ENCODE measurements around the gene ZDHHC13.

The ZDHHC13 gene, protein sequence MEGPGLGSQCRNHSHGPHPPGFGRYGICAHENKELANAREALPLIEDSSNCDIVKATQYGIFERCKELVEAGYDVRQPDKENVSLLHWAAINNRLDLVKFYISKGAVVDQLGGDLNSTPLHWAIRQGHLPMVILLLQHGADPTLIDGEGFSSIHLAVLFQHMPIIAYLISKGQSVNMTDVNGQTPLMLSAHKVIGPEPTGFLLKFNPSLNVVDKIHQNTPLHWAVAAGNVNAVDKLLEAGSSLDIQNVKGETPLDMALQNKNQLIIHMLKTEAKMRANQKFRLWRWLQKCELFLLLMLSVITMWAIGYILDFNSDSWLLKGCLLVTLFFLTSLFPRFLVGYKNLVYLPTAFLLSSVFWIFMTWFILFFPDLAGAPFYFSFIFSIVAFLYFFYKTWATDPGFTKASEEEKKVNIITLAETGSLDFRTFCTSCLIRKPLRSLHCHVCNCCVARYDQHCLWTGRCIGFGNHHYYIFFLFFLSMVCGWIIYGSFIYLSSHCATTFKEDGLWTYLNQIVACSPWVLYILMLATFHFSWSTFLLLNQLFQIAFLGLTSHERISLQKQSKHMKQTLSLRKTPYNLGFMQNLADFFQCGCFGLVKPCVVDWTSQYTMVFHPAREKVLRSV

DNA sequence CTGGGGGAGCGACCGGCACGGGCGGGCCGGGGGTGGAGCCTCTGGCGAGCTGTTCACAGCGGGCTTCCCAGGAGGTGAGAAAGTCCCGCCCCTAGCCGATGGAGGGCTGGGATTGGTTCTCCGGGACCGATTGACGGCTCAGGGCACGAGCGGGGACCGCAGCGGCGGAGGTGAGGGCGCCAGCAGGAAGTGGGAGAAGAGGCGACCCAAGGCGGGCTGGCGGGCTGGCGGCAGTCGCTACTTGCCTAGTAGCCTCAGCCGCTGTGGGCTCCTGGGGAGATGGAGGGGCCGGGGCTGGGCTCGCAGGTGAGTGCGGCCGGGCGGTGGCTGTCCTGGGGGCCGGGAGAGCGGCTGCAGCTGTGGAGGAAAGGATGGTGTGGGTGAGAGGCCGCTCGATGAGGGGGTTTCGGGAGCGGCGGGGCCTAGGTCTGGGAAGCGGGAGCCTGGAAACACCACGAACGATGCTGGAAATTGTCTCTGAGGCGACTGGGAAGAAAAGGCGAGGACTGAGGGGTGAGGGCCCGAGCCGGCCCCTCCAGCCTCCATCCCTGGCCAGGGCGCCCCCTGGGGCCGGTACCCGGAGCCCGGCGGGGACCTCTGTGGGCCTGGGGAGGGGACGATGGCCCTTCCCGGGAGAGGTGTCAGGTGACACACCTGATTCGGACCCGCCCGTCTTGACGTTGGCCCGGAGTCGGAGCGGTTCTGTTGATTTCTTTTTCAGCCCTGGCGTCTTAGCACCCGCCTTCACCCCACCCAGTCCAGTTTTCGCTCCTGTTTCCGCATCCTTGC, at the start of gene ZDHHC13:
Gene ZDHHC13, plus strand, starts transcription at position 198 of the 789 bp plus-strand sequence. Its CDS starts 82 bp downstream, at position 280.
- DNase-seq (ENCODE audit: low read depth in 3 of 3): peak; percentile 92 to 96 (median 94)

- DNase-seq (ENCODE audit: low read depth in 3 of 3): peak; percentile 4 to 65 (median 22)
Observed at GRCh38 chr11:19071255-19071654, 45.7 kb upstream of the ZDHHC13 start.

DNA sequence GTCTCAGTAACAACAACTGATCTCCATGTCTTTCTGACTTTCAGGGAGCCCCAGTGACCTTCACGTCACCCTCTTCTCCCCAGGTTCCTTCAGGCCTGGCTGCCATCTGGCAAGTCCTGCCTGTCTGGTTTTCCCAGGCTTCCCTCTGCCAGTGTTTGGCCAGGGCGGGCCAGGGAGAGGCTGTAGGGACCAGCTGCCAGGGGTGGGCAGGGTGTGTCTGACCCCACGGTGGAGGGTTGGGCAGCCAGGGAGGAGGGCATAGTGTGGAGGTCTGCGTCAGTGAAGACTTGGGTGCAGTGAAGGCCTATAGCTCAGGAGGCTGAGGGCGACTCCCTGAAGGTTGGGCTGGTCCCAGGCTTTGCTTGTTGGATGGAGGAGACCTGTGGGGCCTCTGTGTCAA, 44.5 kb upstream of the ZDHHC13 start:
- no peak for DNase-seq (ENCODE audit: low read depth in 3 of 3)

DNA sequence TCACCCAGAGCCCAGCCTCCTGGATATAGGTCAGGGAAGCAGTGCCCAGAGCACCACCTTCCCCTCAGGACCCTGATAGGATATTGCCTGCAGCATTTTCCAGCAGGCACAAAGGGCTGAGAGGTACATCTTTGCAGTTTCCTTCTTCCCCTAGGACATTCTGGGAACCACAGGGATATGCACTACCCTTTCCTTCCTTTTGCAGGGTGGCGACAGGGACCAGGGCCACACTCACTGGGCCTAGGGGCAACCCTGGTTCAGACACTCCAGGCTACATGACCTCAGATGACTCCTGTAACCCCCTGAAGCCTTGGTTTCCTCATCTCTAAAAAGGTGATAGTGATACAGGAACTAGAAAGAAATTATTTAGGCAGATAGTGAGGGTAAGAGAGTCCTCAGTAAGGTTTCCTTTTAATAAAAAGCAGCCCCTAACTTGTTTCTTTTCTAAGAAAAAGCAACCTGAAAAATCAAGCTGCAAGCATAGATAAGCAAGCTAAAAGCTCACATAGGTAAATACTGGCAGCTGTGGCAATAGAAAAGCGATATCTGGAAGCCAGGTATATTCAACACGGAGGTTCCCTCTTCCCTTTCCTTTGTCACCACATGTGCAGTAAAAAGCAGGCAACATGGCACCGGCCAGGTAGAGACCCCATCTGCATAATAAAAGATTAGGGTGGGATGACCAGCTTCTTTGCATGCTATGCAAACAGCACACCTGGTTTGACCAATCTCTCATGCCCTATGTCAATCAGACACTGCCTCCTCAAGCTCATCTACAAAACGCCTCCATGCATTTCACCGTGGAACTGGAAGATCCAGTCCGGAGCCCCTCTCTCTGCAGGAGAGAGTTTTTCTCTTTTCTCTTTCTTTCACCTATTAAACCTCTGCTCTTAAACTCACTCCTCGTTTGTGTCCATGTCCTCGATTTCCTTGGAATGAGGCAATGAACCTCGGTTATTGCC, 43.2 kb upstream of the ZDHHC13 start:
- DNase-seq (ENCODE audit: low read depth in 3 of 3): no peak

DNA sequence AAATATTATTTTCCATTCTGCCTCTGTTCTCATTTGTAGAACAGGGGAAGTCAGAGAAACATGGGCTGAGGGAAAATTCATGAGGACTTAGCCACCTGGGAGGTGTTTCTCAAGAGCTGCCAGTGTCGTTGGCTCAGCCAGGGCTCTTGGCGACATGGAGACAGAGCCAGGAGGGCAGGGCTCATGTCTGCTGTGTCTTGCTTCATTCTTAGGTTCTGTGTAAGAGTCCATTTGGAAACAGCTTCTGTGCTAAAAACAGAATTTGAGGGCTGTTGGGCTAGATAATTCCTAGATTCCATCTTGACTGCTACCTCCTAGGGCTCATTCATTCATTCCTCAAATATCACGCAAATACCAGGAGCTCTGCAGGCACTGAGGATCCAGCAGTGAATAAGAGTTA, 41.3 kb upstream of the ZDHHC13 start:
- DNase-seq (ENCODE audit: low read depth in 3 of 3): no peak

DNA sequence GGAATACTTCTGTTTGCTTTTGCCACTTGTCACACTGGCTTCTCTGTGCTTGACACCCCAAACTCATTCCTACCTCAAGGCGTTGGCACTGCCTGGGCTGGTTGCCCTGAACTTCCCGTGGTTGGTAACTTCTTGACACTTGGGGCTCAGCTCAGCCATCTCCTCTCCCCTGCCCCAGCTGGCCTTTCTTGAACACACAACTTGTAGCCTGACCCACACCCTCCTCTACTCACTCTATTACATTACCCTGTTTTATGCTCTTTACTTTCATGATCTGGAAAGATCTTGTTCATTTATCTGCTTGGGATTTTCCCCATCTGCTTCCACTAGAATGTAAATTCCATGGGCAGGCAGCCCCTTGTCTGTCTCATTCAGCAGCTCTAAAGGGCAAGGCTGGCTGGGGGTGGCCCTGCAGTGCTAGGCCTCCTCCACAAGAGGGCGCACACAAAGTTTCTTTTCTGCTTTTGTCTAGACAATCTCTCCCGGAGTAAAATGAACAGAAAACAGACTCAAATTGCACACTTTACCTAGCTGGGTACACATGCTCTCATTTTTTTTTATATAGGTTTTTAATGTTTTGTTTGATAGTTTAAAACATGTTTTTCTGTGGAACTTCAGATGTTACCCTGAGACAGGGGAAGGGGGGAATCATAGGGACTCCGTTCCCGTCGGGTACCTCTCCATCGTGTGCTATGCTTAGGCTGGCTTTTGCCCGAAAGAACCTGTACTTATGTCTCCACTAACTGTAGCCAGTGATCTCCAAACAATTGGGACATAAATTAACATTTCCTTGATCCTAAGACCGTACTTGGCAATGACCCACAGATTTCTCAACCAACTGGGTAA, 40.0 kb upstream of the ZDHHC13 start:
- DNase-seq (ENCODE audit: low read depth in 3 of 3): peak; percentile 14 to 52 (median 24)

GRCh38 chr11:19077965-19078364, 39.0 kb upstream of the ZDHHC13 start:
- no peak for DNase-seq (ENCODE audit: low read depth in 3 of 3)

DNA sequence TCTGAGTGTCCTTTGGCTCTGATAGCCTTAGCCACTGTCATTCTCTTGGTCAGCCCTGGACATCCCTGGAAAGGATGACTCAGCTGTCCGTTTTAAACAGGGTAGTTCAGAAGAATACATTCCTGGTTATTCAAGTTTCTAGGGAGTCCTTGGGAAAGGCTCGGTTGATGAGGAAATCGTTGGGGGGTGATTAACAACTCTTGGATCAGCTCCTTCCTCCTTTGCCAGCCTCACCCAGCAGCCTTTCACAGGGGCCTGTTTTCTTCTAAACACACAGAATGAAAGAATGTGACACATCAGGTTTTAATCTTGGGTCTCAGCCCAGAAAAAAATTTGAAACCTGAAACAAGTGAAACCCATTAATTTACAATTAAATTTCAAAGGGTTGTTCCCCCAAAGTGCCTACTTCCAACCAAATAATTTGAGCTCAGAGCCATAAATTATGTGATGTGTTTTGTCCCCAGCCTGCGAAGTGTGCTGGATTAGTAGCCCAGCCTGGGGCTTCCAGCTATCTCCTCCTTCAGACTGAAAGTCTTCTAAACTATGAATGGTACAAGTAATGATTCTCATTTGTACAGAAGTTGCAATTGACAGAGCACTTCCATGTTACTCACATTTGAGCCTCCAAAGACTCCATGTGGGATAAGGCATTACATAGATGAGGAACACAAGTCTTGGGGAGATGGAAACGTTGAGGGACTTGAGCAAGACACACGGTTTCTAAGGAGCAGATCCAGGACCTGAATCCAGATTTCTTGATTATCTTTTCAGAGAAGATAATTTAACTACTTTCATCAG, 37.1 kb upstream of the ZDHHC13 start:
- no peak for DNase-seq (ENCODE audit: low read depth in 3 of 3)

DNA sequence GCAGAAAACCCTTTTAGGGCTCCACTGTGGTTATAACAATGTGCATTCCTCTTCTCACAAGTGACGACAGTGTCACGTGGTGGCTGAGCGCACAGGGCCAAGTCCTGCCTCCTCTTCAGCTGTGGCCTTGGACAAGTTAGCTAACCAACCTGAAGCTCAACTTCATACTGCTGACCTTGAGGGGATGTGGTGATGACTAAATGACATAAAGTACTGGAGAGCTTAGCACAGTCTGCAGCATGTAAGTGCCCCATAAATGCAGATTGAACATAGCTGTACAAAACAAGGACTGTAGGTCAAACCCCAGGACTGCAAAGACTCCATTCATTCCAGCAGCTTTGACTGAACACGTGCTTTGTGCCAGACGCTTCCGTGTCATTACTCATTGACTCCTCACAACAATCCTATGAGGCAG, 36.4 kb upstream of the ZDHHC13 start:
- no peak for DNase-seq (ENCODE audit: low read depth in 3 of 3)

GRCh38 chr11:19083166-19083565, 33.8 kb upstream of the ZDHHC13 start:
- no peak for DNase-seq (ENCODE audit: low read depth in 3 of 3)

GRCh38 chr11:19084661-19085315, 32.2 kb upstream of the ZDHHC13 start:
- no peak for DNase-seq (ENCODE audit: low read depth in 3 of 3)

GRCh38 chr11:19087658-19088057, 29.3 kb upstream of the ZDHHC13 start:
- DNase-seq (ENCODE audit: low read depth in 3 of 3): no peak

DNA sequence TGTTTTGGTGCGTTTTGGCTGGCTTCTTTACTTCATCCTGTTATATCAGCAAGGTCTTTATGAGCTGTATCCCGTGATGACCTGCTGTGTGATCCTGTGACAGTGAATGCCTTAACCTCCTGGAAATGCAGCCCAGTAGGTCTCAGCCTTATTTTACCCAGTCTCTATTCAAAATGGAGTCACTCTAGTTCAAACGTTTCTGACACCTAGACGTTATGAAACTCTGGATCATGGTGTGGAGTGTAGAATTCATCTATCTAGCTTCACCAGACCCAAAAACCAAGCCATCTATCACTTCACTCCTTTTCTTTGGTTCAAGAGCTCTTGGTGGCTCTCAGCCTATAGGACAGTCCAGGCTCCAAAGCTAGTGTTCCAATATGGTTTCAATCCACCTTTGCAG, 28.2 kb upstream of the ZDHHC13 start:
- DNase-seq (ENCODE audit: low read depth in 3 of 3): no peak

GRCh38 chr11:19089421-19089820, 27.5 kb upstream of the ZDHHC13 start:
- no peak for DNase-seq (ENCODE audit: low read depth in 3 of 3)

GRCh38 chr11:19091366-19091765, 25.6 kb upstream of the ZDHHC13 start:
- DNase-seq (ENCODE audit: low read depth in 3 of 3): no peak

GRCh38 chr11:19092342-19092741, 24.6 kb upstream of the ZDHHC13 start:
- no peak for DNase-seq (ENCODE audit: low read depth in 3 of 3)

DNA sequence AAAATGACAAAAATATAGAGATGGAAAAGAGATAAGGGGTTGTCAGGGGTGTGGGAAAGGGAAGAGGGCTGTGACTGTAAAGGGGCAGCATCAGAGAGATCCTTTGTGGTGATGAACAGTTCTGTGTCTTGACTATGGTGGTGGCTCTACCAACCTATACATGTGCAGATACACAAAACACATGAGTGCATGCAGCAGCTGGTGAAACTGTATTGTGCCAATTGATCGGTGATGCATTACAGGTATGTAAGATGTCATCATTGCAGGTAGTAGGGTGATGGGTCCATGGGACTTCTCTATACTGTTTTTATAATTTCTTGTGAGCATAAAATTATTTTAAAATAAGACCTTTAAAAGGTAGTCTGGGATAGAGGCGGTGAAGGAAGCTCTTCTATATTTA, 24.1 kb upstream of the ZDHHC13 start:
- no peak for DNase-seq (ENCODE audit: low read depth in 3 of 3)

DNA sequence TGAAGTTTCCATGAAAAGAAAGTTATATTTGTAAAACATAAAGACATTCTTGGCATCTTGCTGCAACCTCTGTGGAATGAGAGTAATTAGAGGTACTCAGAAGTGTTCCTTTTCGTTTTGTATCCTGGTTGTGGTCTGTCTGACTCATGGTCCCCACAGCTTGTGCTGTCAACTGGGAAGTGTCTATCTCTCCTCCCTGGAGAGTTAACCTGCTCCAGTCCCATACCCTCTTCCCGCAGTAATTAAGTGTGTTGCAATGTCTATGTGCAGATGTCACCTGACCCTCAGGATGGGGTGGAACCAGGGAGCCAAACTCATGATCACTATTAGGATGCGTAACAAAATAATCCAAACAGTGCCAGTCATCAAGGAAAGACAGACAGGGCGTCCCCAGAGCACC, 23.0 kb upstream of the ZDHHC13 start:
- no peak for DNase-seq (ENCODE audit: low read depth in 3 of 3)

- DNase-seq (ENCODE audit: low read depth in 3 of 3): no peak
Observed at GRCh38 chr11:19094859-19095258, 22.1 kb upstream of the ZDHHC13 start.

All from stimulated activated CD4-positive, alpha-beta T cell treated with anti-CD3 and anti-CD28 coated beads, TNF-alpha, amount 100 ng/mL, for 24 hours (primary cell).